Neural progenitor cell (in vitro differentiated cells): ENCODE results near the gene ESRRG. TPM values are rescaled to one million over a fixed set of nuclear protein-coding genes. Genes with fewer than 3 reads are reported as not detected.
"Not testable (repeated sequence)": the region's sequence is repeated elsewhere in the genome, so short reads cannot be mapped to it uniquely, and the experiment has no call there.

ENCODE experiments used
- DNase-seq: peaks from one replicate; pipeline ENCODE4 v3.0.0-alpha.2; 2016; ENCODE audit warnings: low spot score
- H2AFZ ChIP-seq: fragments of 200-600 bp; sonication (generic); replicated peaks from 2 replicates; pipeline ENCODE4 v1.6.1; 2016; ENCODE audit warnings: antibody characterized with exemption
- H3F3A ChIP-seq: fragments of 200-600 bp; sonication (generic); 2 replicates; pipeline ENCODE4 v1.6.1; 2016; ENCODE audit warnings: antibody characterized with exemption, low read depth
- H3K27ac ChIP-seq: fragments of 200-600 bp; sonication (generic); 2 replicates; pipeline ENCODE4 v1.5.1; 2016; ENCODE audit warnings: mild to moderate bottlenecking
- H3K27me3 ChIP-seq: fragments of 200-600 bp; sonication (generic); 2 replicates; pipeline ENCODE4 v1.6.1; 2016; ENCODE audit warnings: mild to moderate bottlenecking, moderate library complexity
- H3K36me3 ChIP-seq: fragments of 200-600 bp; sonication (generic); 2 replicates; pipeline ENCODE4 v1.5.1; 2016
- H3K4me1 ChIP-seq: fragments of 200-600 bp; sonication (generic); 2 replicates; pipeline ENCODE4 v1.6.1; 2016; ENCODE audit warnings: mixed run types
- H3K4me2 ChIP-seq: fragments of 200-600 bp; sonication (generic); 2 replicates; pipeline ENCODE4 v1.6.1; 2016
- H3K4me3 ChIP-seq: fragments of 200-600 bp; sonication (generic); 2 replicates; pipeline ENCODE4 v1.5.1; 2016
- H3K79me2 ChIP-seq: fragments of 200-600 bp; sonication (generic); 2 replicates; pipeline ENCODE4 v1.6.1; 2016; ENCODE audit warnings: low read depth
- H3K9ac ChIP-seq: fragments of 200-600 bp; sonication (generic); 2 replicates; pipeline ENCODE4 v1.6.1; 2016
- H3K9me3 ChIP-seq: fragments of 200-600 bp; sonication (generic); 2 replicates; pipeline ENCODE4 v1.5.1; 2016; ENCODE audit warnings: low read depth
- H4K20me1 ChIP-seq: fragments of 200-600 bp; sonication (generic); 2 replicates; pipeline ENCODE4 v1.6.1; 2016; ENCODE audit warnings: low read depth
- H3K27ac Mint-ChIP-seq: 3 replicates; pipeline ENCODE4 v1.8.0; 2021; ENCODE audit warnings: mixed read lengths
- H3K27me3 Mint-ChIP-seq: 2 replicates; pipeline ENCODE4 v1.8.0; 2022; ENCODE audit warnings: low read depth, mild to moderate bottlenecking, inconsistent platforms, moderate library complexity, mixed read lengths; ENCODE audit not compliant: insufficient read depth
- H3K36me3 Mint-ChIP-seq: 3 replicates; pipeline ENCODE4 v1.8.0; 2021; ENCODE audit warnings: mixed read lengths
- H3K4me1 Mint-ChIP-seq: 3 replicates; pipeline ENCODE4 v1.8.0; 2021; ENCODE audit warnings: mixed read lengths
- H3K4me3 Mint-ChIP-seq: 3 replicates; pipeline ENCODE4 v1.8.0; 2021; ENCODE audit warnings: mild to moderate bottlenecking, moderate library complexity, mixed read lengths
- H3K9me3 Mint-ChIP-seq: 3 replicates; pipeline ENCODE4 v1.8.0; 2020; ENCODE audit warnings: mixed read lengths
- EZH2 ChIP-seq: fragments of 200-600 bp; sonication (generic); IDR thresholded peaks from 2 replicates; pipeline ENCODE4 v1.6.1; 2017; ENCODE audit warnings: antibody characterized with exemption, mild to moderate bottlenecking, moderate library complexity
- EZH2phosphoT487 ChIP-seq: fragments of 200-600 bp; sonication (generic); IDR thresholded peaks from 2 replicates; pipeline ENCODE4 v1.6.1; 2017; ENCODE audit warnings: antibody characterized with exemption
- total RNA-seq: library from RNA; depleted of rRNA; stranded (reverse); fragments of >200 nt; gene quantifications from 2 replicates; pipeline ENCODE4 v1.2.3, GENCODE V29; 2015; ENCODE audit warnings: low replicate concordance
- TF ChIP-seq, protein P1 (sequence below): fragments of 200-600 bp; sonication (generic); IDR thresholded peaks from 2 replicates; pipeline ENCODE4 v1.5.1; 2017; ENCODE audit warnings: antibody characterized with exemption, mild to moderate bottlenecking

Gene ESRRG
- total RNA-seq, 1 donor from 2014 or later = 3.0 TPM

DNA sequence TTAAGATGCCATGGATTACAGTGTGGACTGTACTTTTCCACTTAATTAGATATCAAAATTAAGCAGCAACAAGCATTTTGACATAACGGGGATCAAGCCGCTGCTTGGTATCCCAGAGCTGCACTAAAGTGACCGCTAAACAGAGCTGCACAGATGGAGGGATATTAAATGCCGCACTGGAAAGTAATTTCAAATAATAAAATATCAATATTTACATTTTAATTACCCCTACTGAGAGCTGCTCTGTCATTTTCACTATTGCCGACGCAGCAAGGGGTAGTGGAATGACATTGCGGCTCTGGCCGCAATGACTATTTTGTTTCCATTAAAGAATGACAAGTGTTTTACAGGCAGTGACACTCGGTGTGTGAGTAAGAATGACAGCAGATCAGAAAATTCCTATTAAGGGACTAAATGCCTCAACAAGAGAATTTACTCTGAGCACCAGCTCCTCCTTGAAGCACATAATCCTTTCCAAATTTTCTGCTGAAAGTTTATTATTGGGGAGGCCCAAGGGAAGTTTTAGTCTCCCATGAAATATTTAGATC lies 190.9 kb downstream of the ESRRG start:
- H3K4me1 Mint-ChIP-seq = peaks cover 14% of the 10 kb centered on the region
- Histone ChIP-seq H3K4me3 (no peak overlapping the region), H3K36me3 (no peaks in the 10 kb centered on the region), H3K79me2 (no peaks in the 10 kb centered on the region), H4K20me1 (no peaks in the 10 kb centered on the region), H3K27ac (no peak overlapping the region), H3K4me2 (no peak overlapping the region), H3K27me3 (no peaks in the 10 kb centered on the region), H3F3A (no peaks in the 10 kb centered on the region), H3K9me3 (no peaks in the 10 kb centered on the region), H3K4me1 (no peaks in the 10 kb centered on the region), H3K9ac (no peak overlapping the region), H2AFZ (no peak overlapping the region)
- H3K4me3 Mint-ChIP-seq = no peak overlapping the region
- no peak overlapping the region for H3K27ac Mint-ChIP-seq
- H3K27me3 Mint-ChIP-seq = no peaks in the 10 kb centered on the region
- DNase-seq = no peak
- TF ChIP-seq EZH2 = no peak
- no peak for TF ChIP-seq EZH2phosphoT487
- TF ChIP-seq, protein P1, sequence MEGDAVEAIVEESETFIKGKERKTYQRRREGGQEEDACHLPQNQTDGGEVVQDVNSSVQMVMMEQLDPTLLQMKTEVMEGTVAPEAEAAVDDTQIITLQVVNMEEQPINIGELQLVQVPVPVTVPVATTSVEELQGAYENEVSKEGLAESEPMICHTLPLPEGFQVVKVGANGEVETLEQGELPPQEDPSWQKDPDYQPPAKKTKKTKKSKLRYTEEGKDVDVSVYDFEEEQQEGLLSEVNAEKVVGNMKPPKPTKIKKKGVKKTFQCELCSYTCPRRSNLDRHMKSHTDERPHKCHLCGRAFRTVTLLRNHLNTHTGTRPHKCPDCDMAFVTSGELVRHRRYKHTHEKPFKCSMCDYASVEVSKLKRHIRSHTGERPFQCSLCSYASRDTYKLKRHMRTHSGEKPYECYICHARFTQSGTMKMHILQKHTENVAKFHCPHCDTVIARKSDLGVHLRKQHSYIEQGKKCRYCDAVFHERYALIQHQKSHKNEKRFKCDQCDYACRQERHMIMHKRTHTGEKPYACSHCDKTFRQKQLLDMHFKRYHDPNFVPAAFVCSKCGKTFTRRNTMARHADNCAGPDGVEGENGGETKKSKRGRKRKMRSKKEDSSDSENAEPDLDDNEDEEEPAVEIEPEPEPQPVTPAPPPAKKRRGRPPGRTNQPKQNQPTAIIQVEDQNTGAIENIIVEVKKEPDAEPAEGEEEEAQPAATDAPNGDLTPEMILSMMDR = no peak
- no peaks in the 10 kb centered on the region for H3K36me3 Mint-ChIP-seq
- H3K9me3 Mint-ChIP-seq = no peaks in the 10 kb centered on the region

- Histone ChIP-seq H3K4me2 (no peak overlapping the region), H4K20me1 (no peaks in the 10 kb centered on the region), H3K4me1 (no peaks in the 10 kb centered on the region), H3F3A (no peaks in the 10 kb centered on the region), H3K4me3 (no peak overlapping the region), H3K9me3 (no peaks in the 10 kb centered on the region), H3K27me3 (no peaks in the 10 kb centered on the region), H2AFZ (no peak overlapping the region), H3K9ac (no peak overlapping the region), H3K27ac (no peak overlapping the region), H3K79me2 (no peaks in the 10 kb centered on the region), H3K36me3 (no peaks in the 10 kb centered on the region)
- Mint-ChIP-seq H3K4me1 (peaks cover 14% of the 10 kb centered on the region), H3K27me3 (no peaks in the 10 kb centered on the region), H3K9me3 (no peaks in the 10 kb centered on the region), H3K27ac (peak overlapping the region; percentile 39), H3K36me3 (no peaks in the 10 kb centered on the region), H3K4me3 (no peak overlapping the region)
- TF ChIP-seq, protein P1 = no peak
- no peak for TF ChIP-seq EZH2
- TF ChIP-seq EZH2phosphoT487 = no peak
- DNase-seq = no peak
Measured at GRCh38 chr1:216531263-216532239, 191.7 kb downstream of the ESRRG start.

GRCh38 chr1:216529851-216530250 lies 193.4 kb downstream of the ESRRG start:
- H3F3A ChIP-seq, H3K27me3 ChIP-seq, H3K36me3 ChIP-seq, H3K79me2 ChIP-seq, H3K27ac ChIP-seq, H3K9ac ChIP-seq, H2AFZ ChIP-seq, DNase-seq, H3K9me3 ChIP-seq, H3K36me3 Mint-ChIP-seq, H3K9me3 Mint-ChIP-seq, H3K27me3 Mint-ChIP-seq, H3K27ac Mint-ChIP-seq, H4K20me1 ChIP-seq, H3K4me2 ChIP-seq, H3K4me3 Mint-ChIP-seq, H3K4me3 ChIP-seq, H3K4me1 ChIP-seq: not testable (repeated sequence)
- H3K4me1 Mint-ChIP-seq = peaks cover 16% of the 10 kb centered on the region

- Histone ChIP-seq H3K27ac (no peak overlapping the region), H3K4me2 (no peak overlapping the region)
- H3K4me3 Mint-ChIP-seq = no peak overlapping the region
Measured at GRCh38 chr1:216528816-216529215, 194.4 kb downstream of the ESRRG start.

More at GRCh38 chr1:216528816-216529215, 194.4 kb downstream of the ESRRG start:
- no peak overlapping the region for H2AFZ ChIP-seq
- no peaks in the 10 kb centered on the region for H3K79me2 ChIP-seq
- H4K20me1 ChIP-seq = no peaks in the 10 kb centered on the region
- no peak for DNase-seq
- TF ChIP-seq, protein P1 = no peak
- TF ChIP-seq EZH2phosphoT487 (no peak), EZH2 (no peak)
- Mint-ChIP-seq H3K4me1 (peaks cover 17% of the 10 kb centered on the region), H3K27ac (no peak overlapping the region), H3K27me3 (no peaks in the 10 kb centered on the region), H3K36me3 (no peaks in the 10 kb centered on the region), H3K9me3 (no peaks in the 10 kb centered on the region)
- no peaks in the 10 kb centered on the region for H3F3A ChIP-seq
- H3K4me3 ChIP-seq = no peak overlapping the region
- H3K9me3 ChIP-seq = no peaks in the 10 kb centered on the region
- H3K4me1 ChIP-seq = no peaks in the 10 kb centered on the region
- no peak overlapping the region for H3K9ac ChIP-seq
- no peaks in the 10 kb centered on the region for H3K27me3 ChIP-seq
- H3K36me3 ChIP-seq = no peaks in the 10 kb centered on the region
